ENCODE data around the gene BCL11B.
A peak's percentile ranks its signal among the peaks of the same experiment; 100 is the strongest.

BCL11B gene

GRCh38 chr14:99181804-99182520 lies 90.0 kb downstream of the BCL11B start:
- ATAC-seq (no peak), DNase-seq (no peak)
- Mint-ChIP-seq H3K4me1 (peaks cover 91% of the 10 kb centered on the region), H3K36me3 (ENCODE audit: low read depth) (peaks cover 34% of the 10 kb centered on the region), H3K4me3 (peak overlapping the region; percentile 49), H3K27me3 (no peaks in the 10 kb centered on the region), H3K9me3 (no peaks in the 10 kb centered on the region), H3K27ac (peak overlapping the region; percentile 98)

- peak overlapping the region; percentile 49 for H3K4me3 Mint-ChIP-seq
- H3K9me3 Mint-ChIP-seq, result no peaks in the 10 kb centered on the region
- H3K4me1 Mint-ChIP-seq, result peaks cover 84% of the 10 kb centered on the region
- DNase-seq (peak; percentile 51), ATAC-seq (peak; percentile 31)
- H3K27ac Mint-ChIP-seq, result peak overlapping the region; percentile 98
- H3K36me3 Mint-ChIP-seq (ENCODE audit: low read depth), result peaks cover 40% of the 10 kb centered on the region
- no peaks in the 10 kb centered on the region for H3K27me3 Mint-ChIP-seq
Measured at GRCh38 chr14:99181241-99181640, 90.8 kb downstream of the BCL11B start.

- Mint-ChIP-seq H3K4me1 (peaks cover 71% of the 10 kb centered on the region), H3K4me3 (peak overlapping the region; percentile 55), H3K9me3 (no peaks in the 10 kb centered on the region), H3K36me3 (ENCODE audit: low read depth) (peaks cover 40% of the 10 kb centered on the region), H3K27ac (peak overlapping the region; percentile 98), H3K27me3 (no peaks in the 10 kb centered on the region)
- ATAC-seq, result no peak
- no peak for DNase-seq
Measured at GRCh38 chr14:99179946-99180345, 92.1 kb downstream of the BCL11B start.

GRCh38 chr14:99179506-99179905 lies 92.5 kb downstream of the BCL11B start:
- Mint-ChIP-seq H3K9me3 (no peaks in the 10 kb centered on the region), H3K27ac (peak overlapping the region; percentile 98), H3K27me3 (no peaks in the 10 kb centered on the region), H3K4me1 (peaks cover 67% of the 10 kb centered on the region), H3K36me3 (ENCODE audit: low read depth) (peaks cover 40% of the 10 kb centered on the region), H3K4me3 (peak overlapping the region; percentile 51)
- no peak for DNase-seq
- no peak for ATAC-seq

- Mint-ChIP-seq H3K4me3 (no peak overlapping the region), H3K36me3 (ENCODE audit: low read depth) (peaks cover 46% of the 10 kb centered on the region), H3K4me1 (peaks cover 56% of the 10 kb centered on the region), H3K27me3 (no peaks in the 10 kb centered on the region), H3K27ac (peak overlapping the region; percentile 98), H3K9me3 (no peaks in the 10 kb centered on the region)
- no peak for DNase-seq
- no peak for ATAC-seq
Measured at GRCh38 chr14:99177886-99178835, 93.8 kb downstream of the BCL11B start.

- Mint-ChIP-seq H3K27me3 (no peaks in the 10 kb centered on the region), H3K27ac (peak overlapping the region; percentile 98), H3K4me1 (peaks cover 48% of the 10 kb centered on the region), H3K36me3 (ENCODE audit: low read depth) (peaks cover 46% of the 10 kb centered on the region), H3K9me3 (no peaks in the 10 kb centered on the region), H3K4me3 (no peak overlapping the region)
- ATAC-seq, result no peak
- no peak for DNase-seq
Measured at GRCh38 chr14:99177046-99177655, 94.8 kb downstream of the BCL11B start.

- Mint-ChIP-seq H3K4me1 (peaks cover 40% of the 10 kb centered on the region), H3K36me3 (ENCODE audit: low read depth) (peaks cover 48% of the 10 kb centered on the region), H3K27ac (no peak overlapping the region), H3K9me3 (no peaks in the 10 kb centered on the region), H3K4me3 (no peak overlapping the region), H3K27me3 (no peaks in the 10 kb centered on the region)
- no peak for DNase-seq
- no peak for ATAC-seq
Measured at GRCh38 chr14:99176156-99176945, 95.6 kb downstream of the BCL11B start.

- peaks cover 53% of the 10 kb centered on the region for H3K36me3 Mint-ChIP-seq (ENCODE audit: low read depth)
- H3K27ac Mint-ChIP-seq, result no peak overlapping the region
- H3K4me1 Mint-ChIP-seq, result peaks cover 32% of the 10 kb centered on the region
- no peak overlapping the region for H3K4me3 Mint-ChIP-seq
- DNase-seq, result no peak
- no peaks in the 10 kb centered on the region for H3K27me3 Mint-ChIP-seq
- no peaks in the 10 kb centered on the region for H3K9me3 Mint-ChIP-seq
- ATAC-seq, result no peak
Measured at GRCh38 chr14:99175331-99176155, 96.5 kb downstream of the BCL11B start.

GRCh38 chr14:99174770-99175319 lies 97.2 kb downstream of the BCL11B start:
- no peaks in the 10 kb centered on the region for H3K9me3 Mint-ChIP-seq
- H3K27ac Mint-ChIP-seq, result no peak overlapping the region
- no peak overlapping the region for H3K4me3 Mint-ChIP-seq
- DNase-seq, result no peak
- H3K36me3 Mint-ChIP-seq (ENCODE audit: low read depth), result peaks cover 53% of the 10 kb centered on the region
- no peaks in the 10 kb centered on the region for H3K27me3 Mint-ChIP-seq
- H3K4me1 Mint-ChIP-seq, result peaks cover 25% of the 10 kb centered on the region
- no peak for ATAC-seq

GRCh38 chr14:99174081-99174769 lies 97.8 kb downstream of the BCL11B start:
- no peak for ATAC-seq
- Mint-ChIP-seq H3K4me3 (no peak overlapping the region), H3K36me3 (ENCODE audit: low read depth) (peaks cover 50% of the 10 kb centered on the region)

GRCh38 chr14:99173506-99173905 lies 98.5 kb downstream of the BCL11B start:
- DNase-seq, result no peak
- Mint-ChIP-seq H3K4me1 (peaks cover 12% of the 10 kb centered on the region), H3K9me3 (no peaks in the 10 kb centered on the region), H3K36me3 (ENCODE audit: low read depth) (peaks cover 48% of the 10 kb centered on the region), H3K27me3 (no peaks in the 10 kb centered on the region), H3K4me3 (no peak overlapping the region), H3K27ac (no peak overlapping the region)
- ATAC-seq, result no peak

More at GRCh38 chr14:99174081-99174769, 97.8 kb downstream of the BCL11B start:
- Mint-ChIP-seq H3K9me3 (no peaks in the 10 kb centered on the region), H3K4me1 (peaks cover 19% of the 10 kb centered on the region), H3K27me3 (no peaks in the 10 kb centered on the region), H3K27ac (no peak overlapping the region)
- no peak for DNase-seq

GRCh38 chr14:99173086-99173485 lies 98.9 kb downstream of the BCL11B start:
- peaks cover 8% of the 10 kb centered on the region for H3K4me1 Mint-ChIP-seq
- DNase-seq (no peak), ATAC-seq (no peak)
- H3K9me3 Mint-ChIP-seq, result no peaks in the 10 kb centered on the region
- no peak overlapping the region for H3K27ac Mint-ChIP-seq
- no peaks in the 10 kb centered on the region for H3K27me3 Mint-ChIP-seq
- peaks cover 46% of the 10 kb centered on the region for H3K36me3 Mint-ChIP-seq (ENCODE audit: low read depth)
- no peak overlapping the region for H3K4me3 Mint-ChIP-seq

- DNase-seq (no peak), ATAC-seq (no peak)
- H3K4me3 Mint-ChIP-seq, result no peak overlapping the region
- H3K36me3 Mint-ChIP-seq (ENCODE audit: low read depth), result peaks cover 37% of the 10 kb centered on the region
- H3K27me3 Mint-ChIP-seq, result no peaks in the 10 kb centered on the region
- peaks cover 4% of the 10 kb centered on the region for H3K4me1 Mint-ChIP-seq
- H3K9me3 Mint-ChIP-seq, result no peaks in the 10 kb centered on the region
- no peak overlapping the region for H3K27ac Mint-ChIP-seq
Measured at GRCh38 chr14:99171396-99171795, 100.6 kb downstream of the BCL11B start.
